GM21367 (cell line): ENCODE data around the gene CLEC16A.

Source experiments
- ATAC-seq: cut with Tn5 transposase; IDR thresholded peaks from one replicate; pipeline ENCODE4 v1.9.1; 2021; ENCODE audit not compliant: unreplicated experiment

CLEC16A gene

DNA sequence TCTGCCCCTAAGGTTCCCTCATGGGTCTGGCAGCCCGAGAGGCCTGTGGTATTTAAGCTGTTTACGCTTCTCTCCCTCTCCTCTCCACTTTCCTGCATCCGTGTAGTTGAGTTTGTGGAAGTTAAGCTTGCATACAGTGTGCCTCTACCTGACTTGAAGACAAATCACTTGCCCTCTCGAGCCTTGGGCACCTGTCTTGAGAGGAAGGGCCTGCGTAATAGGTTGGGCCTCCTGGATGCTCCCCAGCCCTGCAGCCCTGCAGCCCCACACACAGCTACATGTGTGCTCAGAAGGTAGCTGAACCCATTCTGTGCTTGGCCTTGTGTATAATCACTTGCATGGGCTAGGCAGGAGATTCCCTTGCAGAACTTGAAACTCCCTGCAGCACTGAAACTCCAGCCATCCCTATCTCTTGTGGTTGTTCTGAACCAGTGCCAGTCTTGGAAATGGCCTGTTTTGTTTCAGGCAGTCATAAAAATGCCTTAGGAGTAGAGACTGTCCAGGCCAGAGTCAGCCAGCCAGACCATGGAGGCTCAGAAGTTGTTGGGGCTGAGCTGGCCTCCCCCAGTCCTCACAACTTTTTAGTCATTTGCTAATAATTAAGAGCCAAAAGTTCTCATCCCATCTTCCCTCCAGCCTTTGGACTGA is 134.6 kb downstream of the CLEC16A start:
- no peak for ATAC-seq

GRCh38 chr16:11079652-11080187 is 135.4 kb downstream of the CLEC16A start:
- ATAC-seq: no peak

DNA sequence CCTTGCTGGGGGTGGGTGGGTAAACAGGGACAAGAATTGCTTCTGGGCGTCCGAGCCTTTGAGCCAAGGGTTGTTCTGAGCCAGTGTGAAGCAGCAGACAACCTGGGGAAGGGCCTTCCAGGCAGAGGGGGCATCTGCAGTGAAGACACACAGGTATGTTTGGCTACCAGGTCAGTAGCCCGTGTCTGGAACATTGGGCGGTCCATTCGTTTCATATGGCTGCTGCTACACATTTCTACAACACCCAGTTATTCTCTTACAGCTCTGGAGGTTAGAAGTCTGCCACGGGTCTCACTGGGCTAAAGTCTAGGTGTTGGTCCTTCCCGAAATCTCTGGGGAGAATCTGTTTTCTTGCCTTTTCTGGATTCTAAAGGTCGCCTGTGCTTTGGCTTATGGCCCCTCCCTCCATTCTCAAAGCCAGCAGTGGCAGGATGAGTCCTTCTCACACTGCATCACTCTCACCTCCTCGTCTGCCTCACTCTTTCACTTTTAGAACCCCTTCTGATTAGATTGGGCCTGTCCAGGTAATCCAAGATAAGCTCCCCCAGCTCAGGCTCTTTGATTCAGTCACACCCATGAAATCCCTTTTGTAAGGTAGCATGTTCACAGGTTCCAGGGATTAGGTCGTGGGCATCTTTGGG is 136.1 kb downstream of the CLEC16A start:
- no peak for ATAC-seq

GRCh38 chr16:11080999-11081630 is 136.8 kb downstream of the CLEC16A start:
- no peak for ATAC-seq

- no peak for ATAC-seq
These were observed 137.9 kb downstream of the CLEC16A start for GRCh38 chr16:11082108-11082859.

DNA sequence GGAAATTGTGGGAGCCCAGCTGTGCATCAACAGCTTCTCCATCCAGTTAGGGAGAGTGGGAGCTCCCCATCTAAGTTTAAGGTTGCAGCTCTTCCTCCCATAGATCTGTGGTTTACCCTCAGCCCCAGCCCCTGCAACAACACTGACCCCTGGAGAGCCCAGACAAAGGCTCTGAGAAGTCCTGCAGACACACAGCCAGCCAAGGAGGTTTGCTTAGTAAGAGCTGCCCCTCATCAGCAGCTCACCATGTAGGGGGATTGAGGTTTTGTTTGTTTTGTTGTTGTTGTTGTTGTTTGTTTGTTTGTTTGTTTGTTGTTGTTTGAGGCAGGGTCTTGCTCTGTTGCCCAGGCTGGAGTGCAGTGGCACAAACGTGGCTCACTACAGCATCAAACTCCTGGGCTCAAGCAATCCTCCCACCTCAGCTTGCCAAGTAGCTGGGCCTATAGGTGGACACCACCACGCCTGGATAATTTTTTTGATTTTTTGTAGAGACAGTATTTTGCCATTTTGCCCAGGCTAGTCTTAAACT is 138.6 kb downstream of the CLEC16A start:
- ATAC-seq: no peak

DNA sequence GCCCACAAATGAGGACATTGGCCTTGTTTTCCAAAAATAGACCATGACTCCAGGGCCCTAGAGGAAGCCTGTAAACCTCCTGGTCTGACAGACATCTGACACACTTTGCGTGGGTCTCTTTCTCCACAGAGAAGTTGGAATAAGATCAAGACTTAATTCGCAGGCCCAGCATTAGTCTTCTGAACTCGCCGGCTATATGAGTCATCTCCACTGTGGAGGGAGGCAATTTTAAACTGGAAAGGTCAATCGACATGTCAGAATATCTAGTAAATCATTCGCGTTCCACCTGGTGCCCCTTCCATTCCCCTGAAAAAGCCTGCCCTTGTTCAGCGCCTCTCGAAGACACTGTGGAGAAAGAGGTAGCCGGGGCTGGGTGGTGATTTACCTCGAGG is 140.1 kb downstream of the CLEC16A start:
- ATAC-seq: no peak

DNA sequence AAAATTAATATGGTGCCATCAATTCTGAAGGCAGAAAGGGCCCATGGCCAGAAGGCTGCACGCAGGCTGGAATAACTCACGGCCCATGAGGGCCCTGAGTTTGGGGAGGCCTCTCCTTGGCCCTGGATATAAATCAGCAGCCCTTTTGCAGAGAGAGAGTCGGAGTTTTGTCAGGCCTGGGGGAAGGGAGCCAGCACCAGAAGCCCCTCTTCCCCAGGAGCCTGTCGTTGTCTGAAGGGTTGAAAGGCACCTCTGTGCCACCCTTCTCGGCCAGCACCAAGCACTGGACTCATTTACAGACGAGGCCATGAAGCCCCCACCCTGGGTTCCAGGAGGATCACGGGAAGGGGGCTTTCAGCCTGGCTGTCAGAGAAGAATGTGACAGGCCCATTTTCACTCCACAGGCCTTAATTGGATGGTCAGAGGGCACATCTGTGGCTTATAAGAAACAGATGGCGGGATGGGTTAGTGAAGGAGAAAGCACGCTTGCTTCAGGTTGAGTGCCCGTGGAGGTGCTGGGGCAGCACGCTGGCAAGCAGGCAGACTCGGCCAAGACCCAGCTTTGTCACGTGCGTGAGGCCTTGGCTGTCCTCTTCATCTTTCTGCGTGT is 140.6 kb downstream of the CLEC16A start:
- no peak for ATAC-seq

DNA sequence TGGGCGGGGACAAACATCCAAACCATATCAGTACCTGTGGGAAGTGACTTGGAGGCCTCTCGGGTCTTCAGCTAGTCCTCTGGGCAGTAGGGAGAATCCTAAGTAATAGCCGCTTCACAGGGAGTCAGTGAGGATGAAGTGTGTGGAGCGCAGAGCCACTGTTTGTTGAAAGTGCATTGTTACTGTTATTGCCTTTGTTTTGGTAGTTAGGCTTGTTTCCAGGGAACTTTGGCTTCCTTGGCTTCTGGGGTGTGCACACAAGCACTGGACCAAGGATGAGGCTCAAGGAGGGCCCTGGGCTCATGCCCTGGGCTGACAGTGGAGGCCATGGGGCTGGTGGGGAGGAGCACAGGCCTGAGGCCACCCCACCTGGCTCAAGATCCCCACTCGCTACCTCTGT is 141.6 kb downstream of the CLEC16A start:
- no peak for ATAC-seq

DNA sequence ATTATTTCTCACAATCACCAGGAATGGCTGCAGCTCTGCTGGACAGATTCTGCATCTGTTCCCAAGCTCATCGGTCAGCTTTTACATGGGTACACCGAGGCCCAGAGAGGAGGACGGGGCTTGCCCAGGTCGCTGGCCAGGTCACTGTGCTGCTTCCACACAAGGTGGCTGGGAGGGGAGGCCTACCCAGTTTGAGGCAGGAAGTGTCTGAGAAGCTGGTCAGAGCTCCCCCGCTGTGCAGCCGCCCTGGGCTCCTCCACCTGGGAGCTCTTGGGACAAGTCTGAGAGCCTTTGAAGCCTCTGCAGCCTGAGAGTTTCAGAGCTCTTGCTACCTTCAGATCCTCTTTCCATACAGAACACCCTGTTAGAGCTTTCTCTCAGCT is 143.3 kb downstream of the CLEC16A start:
- no peak for ATAC-seq

DNA sequence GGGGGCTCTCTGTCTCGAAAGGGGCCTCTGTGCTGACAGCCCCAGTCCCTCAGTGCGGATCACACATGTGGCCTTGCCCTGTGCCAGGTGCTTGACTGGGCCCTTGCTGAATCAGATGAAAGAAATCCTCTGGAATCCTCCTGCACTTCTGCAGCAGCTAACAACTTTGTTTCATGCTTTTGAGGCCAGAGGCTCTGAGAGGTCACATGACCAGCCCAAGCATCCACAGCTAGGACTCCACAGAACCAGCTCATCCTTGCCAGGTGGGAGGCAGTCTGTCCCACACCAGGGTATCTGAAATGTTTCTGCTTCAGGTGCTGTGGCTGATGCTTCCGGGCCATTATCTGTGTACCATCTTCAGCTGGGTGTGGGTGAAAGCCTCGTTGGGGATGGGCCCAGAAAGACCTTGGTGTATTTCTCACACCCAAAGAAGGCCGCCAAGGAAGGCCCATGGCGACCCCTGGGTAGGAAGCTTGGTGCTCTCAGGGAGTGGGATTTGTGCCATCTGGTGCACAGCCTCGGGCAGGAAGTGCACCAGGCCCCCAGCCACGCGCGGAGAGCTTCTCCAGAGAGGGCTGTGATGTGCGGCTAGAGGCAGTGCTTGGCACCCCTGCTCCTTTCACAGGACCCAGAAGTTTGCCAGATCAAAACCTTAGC is 143.8 kb downstream of the CLEC16A start:
- ATAC-seq: no peak

GRCh38 chr16:11088831-11089230 is 144.5 kb downstream of the CLEC16A start:
- no peak for ATAC-seq

DNA sequence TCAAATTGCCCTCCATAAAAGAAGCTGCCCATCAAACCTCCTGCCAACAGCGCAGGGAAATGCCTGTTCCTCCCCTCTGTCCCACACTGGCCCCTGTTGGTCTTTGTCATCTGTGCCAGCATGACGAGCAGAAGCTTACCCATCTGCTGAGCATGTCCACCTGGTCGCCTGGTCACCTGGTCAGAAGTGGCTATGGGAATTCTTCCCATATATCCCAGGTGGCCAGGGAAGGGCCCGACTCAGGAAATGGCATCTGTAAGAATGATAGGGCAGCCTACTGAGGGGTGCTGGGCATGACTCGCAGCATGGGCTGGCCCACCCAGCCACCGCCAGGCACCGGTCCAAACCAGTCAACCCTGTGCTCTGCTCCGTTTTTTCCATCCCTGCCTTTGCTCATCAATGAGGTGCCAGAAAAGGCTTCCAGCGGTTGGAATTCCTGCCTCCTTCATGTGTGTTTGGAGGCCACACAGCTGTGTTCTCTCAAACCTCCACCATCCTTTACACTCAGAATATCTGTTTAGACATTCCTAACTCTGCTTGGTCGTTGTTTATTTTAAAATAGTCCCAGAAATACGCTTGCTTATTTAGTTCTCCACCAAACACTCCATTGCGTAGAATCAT is 145.2 kb downstream of the CLEC16A start:
- no peak for ATAC-seq

- no peak for ATAC-seq
These were observed 145.9 kb downstream of the CLEC16A start for GRCh38 chr16:11090232-11090631.

DNA sequence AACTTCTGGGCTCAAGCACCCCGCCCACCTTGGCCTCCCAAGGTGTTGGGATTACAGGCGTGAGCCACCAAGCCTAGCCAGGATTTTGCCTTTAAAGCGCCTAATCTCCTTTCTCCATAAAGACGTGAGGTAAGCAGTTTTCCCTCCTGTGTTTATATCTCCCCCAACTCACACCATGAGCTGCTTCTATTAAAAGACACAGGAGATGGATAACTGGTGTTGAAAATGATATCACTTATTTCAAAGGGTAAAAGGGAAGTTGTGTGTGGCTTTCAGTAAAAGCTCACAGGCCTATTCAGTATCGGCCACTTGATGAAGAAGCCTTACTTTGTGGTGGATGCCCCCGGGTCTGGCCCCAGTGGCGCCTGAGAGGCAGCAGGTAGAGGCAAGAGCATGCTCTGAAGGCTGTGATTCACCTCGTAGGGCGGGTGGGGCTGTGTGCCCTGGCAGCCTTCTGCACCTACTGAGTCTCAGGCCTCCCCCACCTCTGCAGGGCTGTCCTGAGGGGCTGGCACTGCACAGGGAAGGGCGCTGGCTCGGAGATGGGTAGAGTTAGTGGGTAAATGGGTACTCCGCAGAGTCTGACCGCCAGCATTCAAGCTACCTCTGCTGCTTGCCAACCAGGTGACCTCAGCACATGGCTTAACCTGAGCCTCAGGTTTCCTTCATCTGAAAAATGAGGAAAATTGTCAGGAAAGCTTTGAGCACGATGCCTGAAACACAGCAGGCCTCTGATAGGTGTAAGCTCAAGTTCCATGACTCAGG is 146.8 kb downstream of the CLEC16A start:
- no peak for ATAC-seq

DNA sequence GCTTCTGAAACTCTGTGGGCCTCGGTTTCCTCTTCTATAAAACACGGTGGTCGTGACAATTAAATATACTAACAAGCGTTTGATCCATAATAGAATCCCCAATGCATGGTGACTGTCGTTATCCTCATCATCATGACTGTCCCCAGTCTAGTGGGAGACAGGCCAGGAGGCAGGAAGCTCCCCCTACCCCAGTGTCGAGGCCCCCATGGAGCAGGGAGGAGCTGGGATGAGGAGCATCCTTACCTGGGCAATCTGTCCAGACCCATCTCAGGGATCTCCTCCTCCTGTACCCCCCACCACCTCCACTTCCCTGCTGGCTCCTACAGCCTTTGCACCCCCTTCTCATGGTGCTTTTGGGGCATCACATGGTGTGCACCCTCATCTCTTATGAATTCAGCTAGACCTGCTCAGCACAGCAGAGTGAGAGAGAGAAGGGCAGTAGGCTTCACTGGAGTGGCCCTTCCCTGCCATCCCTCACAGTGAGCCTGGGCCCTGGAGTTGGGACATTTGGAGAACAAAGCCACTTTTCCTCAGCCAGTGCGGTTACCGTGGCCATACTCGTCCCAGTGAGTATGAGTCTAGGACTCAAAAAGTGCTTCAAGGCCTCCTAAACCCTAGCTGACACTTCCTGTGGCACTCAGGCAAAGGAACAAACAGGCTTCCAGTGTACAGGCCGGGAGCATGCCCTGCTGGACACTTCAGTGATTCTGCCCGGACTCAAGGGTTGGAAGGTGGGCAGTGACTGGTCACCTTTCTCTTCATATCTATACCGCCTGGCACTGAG is 148.6 kb downstream of the CLEC16A start:
- ATAC-seq: no peak

- ATAC-seq: no peak
These were observed 149.3 kb downstream of the CLEC16A start for GRCh38 chr16:11093572-11094074.
